ENCODE measurements around the gene COL5A3.

COL5A3 gene

GRCh38 chr19:10009714-10010224, 535 bp downstream of the COL5A3 start:
- H3K36me3 ChIP-seq (ENCODE audit: control insufficient read depth, low read depth, low read length), result no peaks in the 10 kb centered on the region
- H3K4me3 ChIP-seq (ENCODE audit: low read length), result no peak overlapping the region
- H3K27me3 ChIP-seq (ENCODE audit: control insufficient read depth, insufficient read depth, low read length), result peaks cover 59% of the 10 kb centered on the region
- H3K9ac ChIP-seq (ENCODE audit: low read length), result no peak overlapping the region
- H3K4me1 ChIP-seq (ENCODE audit: control insufficient read depth, low read depth, low read length), result peaks cover 10% of the 10 kb centered on the region
- H3K27ac ChIP-seq (ENCODE audit: low read length), result no peak overlapping the region
- no peaks in the 10 kb centered on the region for H3K9me3 ChIP-seq (ENCODE audit: control insufficient read depth, low read depth, low read length)

- Histone ChIP-seq H3K27ac (ENCODE audit: low read length) (no peak overlapping the region), H3K9ac (ENCODE audit: low read length) (no peak overlapping the region), H3K9me3 (ENCODE audit: control insufficient read depth, low read depth, low read length) (no peaks in the 10 kb centered on the region), H3K4me3 (ENCODE audit: low read length) (no peak overlapping the region), H3K36me3 (ENCODE audit: control insufficient read depth, low read depth, low read length) (no peaks in the 10 kb centered on the region), H3K4me1 (ENCODE audit: control insufficient read depth, low read depth, low read length) (peaks cover 10% of the 10 kb centered on the region), H3K27me3 (ENCODE audit: control insufficient read depth, insufficient read depth, low read length) (peaks cover 49% of the 10 kb centered on the region)
Measured at GRCh38 chr19:10008184-10008765, 2.0 kb downstream of the COL5A3 start.

- peaks cover 45% of the 10 kb centered on the region for H3K27me3 ChIP-seq (ENCODE audit: control insufficient read depth, insufficient read depth, low read length)
- no peak overlapping the region for H3K4me3 ChIP-seq (ENCODE audit: low read length)
- H3K27ac ChIP-seq (ENCODE audit: low read length), result no peak overlapping the region
Measured at GRCh38 chr19:10007371-10008183, 2.7 kb downstream of the COL5A3 start.

GRCh38 chr19:10006752-10007323, 3.5 kb downstream of the COL5A3 start:
- Histone ChIP-seq H3K27ac (ENCODE audit: low read length) (no peak overlapping the region), H3K4me3 (ENCODE audit: low read length) (no peak overlapping the region), H3K4me1 (ENCODE audit: control insufficient read depth, low read depth, low read length) (peaks cover 10% of the 10 kb centered on the region), H3K27me3 (ENCODE audit: control insufficient read depth, insufficient read depth, low read length) (peaks cover 38% of the 10 kb centered on the region), H3K9ac (ENCODE audit: low read length) (no peak overlapping the region), H3K9me3 (ENCODE audit: control insufficient read depth, low read depth, low read length) (no peaks in the 10 kb centered on the region), H3K36me3 (ENCODE audit: control insufficient read depth, low read depth, low read length) (no peaks in the 10 kb centered on the region)

More at GRCh38 chr19:10007371-10008183, 2.7 kb downstream of the COL5A3 start:
- no peak overlapping the region for H3K9ac ChIP-seq (ENCODE audit: low read length)
- H3K36me3 ChIP-seq (ENCODE audit: control insufficient read depth, low read depth, low read length), result no peaks in the 10 kb centered on the region
- H3K4me1 ChIP-seq (ENCODE audit: control insufficient read depth, low read depth, low read length), result peaks cover 10% of the 10 kb centered on the region
- H3K9me3 ChIP-seq (ENCODE audit: control insufficient read depth, low read depth, low read length), result no peaks in the 10 kb centered on the region

- Histone ChIP-seq H3K27ac (ENCODE audit: low read length) (no peak overlapping the region), H3K36me3 (ENCODE audit: control insufficient read depth, low read depth, low read length) (no peaks in the 10 kb centered on the region), H3K4me1 (ENCODE audit: control insufficient read depth, low read depth, low read length) (peaks cover 10% of the 10 kb centered on the region), H3K4me3 (ENCODE audit: low read length) (no peak overlapping the region), H3K27me3 (ENCODE audit: control insufficient read depth, insufficient read depth, low read length) (peaks cover 33% of the 10 kb centered on the region), H3K9me3 (ENCODE audit: control insufficient read depth, low read depth, low read length) (no peaks in the 10 kb centered on the region), H3K9ac (ENCODE audit: low read length) (no peak overlapping the region)
Measured at GRCh38 chr19:10006335-10006708, 4.0 kb downstream of the COL5A3 start.

- Histone ChIP-seq H3K27ac (ENCODE audit: low read length) (no peak overlapping the region), H3K4me1 (ENCODE audit: control insufficient read depth, low read depth, low read length) (peaks cover 10% of the 10 kb centered on the region), H3K27me3 (ENCODE audit: control insufficient read depth, insufficient read depth, low read length) (peaks cover 27% of the 10 kb centered on the region), H3K36me3 (ENCODE audit: control insufficient read depth, low read depth, low read length) (no peaks in the 10 kb centered on the region), H3K4me3 (ENCODE audit: low read length) (no peak overlapping the region), H3K9ac (ENCODE audit: low read length) (no peak overlapping the region), H3K9me3 (ENCODE audit: control insufficient read depth, low read depth, low read length) (no peaks in the 10 kb centered on the region)
Measured at GRCh38 chr19:10005632-10006334, 4.5 kb downstream of the COL5A3 start.

- Histone ChIP-seq H3K27ac (ENCODE audit: low read length) (no peak overlapping the region), H3K9me3 (ENCODE audit: control insufficient read depth, low read depth, low read length) (no peaks in the 10 kb centered on the region), H3K9ac (ENCODE audit: low read length) (no peak overlapping the region), H3K4me3 (ENCODE audit: low read length) (no peak overlapping the region), H3K4me1 (ENCODE audit: control insufficient read depth, low read depth, low read length) (peaks cover 10% of the 10 kb centered on the region), H3K27me3 (ENCODE audit: control insufficient read depth, insufficient read depth, low read length) (peaks cover 20% of the 10 kb centered on the region), H3K36me3 (ENCODE audit: control insufficient read depth, low read depth, low read length) (no peaks in the 10 kb centered on the region)
Measured at GRCh38 chr19:10004617-10005016, 5.7 kb downstream of the COL5A3 start.

- Histone ChIP-seq H3K27ac (ENCODE audit: low read length) (no peak overlapping the region), H3K27me3 (ENCODE audit: control insufficient read depth, insufficient read depth, low read length) (peaks cover 10% of the 10 kb centered on the region), H3K4me3 (ENCODE audit: low read length) (no peak overlapping the region), H3K9me3 (ENCODE audit: control insufficient read depth, low read depth, low read length) (no peaks in the 10 kb centered on the region), H3K4me1 (ENCODE audit: control insufficient read depth, low read depth, low read length) (peaks cover 3% of the 10 kb centered on the region), H3K36me3 (ENCODE audit: control insufficient read depth, low read depth, low read length) (no peaks in the 10 kb centered on the region), H3K9ac (ENCODE audit: low read length) (no peak overlapping the region)
Measured at GRCh38 chr19:10003271-10003670, 7.0 kb downstream of the COL5A3 start.

- no peak overlapping the region for H3K9ac ChIP-seq (ENCODE audit: low read length)
- H3K27ac ChIP-seq (ENCODE audit: low read length), result no peak overlapping the region
- H3K4me3 ChIP-seq (ENCODE audit: low read length), result no peak overlapping the region
Measured at GRCh38 chr19:10001899-10002298, 8.4 kb downstream of the COL5A3 start.

GRCh38 chr19:10000171-10000826, 10.0 kb downstream of the COL5A3 start:
- Histone ChIP-seq H3K4me1 (ENCODE audit: control insufficient read depth, low read depth, low read length) (peaks cover 3% of the 10 kb centered on the region), H3K27ac (ENCODE audit: low read length) (no peak overlapping the region), H3K36me3 (ENCODE audit: control insufficient read depth, low read depth, low read length) (no peaks in the 10 kb centered on the region), H3K9ac (ENCODE audit: low read length) (no peak overlapping the region), H3K4me3 (ENCODE audit: low read length) (no peak overlapping the region), H3K9me3 (ENCODE audit: control insufficient read depth, low read depth, low read length) (no peaks in the 10 kb centered on the region), H3K27me3 (ENCODE audit: control insufficient read depth, insufficient read depth, low read length) (peaks cover 5% of the 10 kb centered on the region)

More at GRCh38 chr19:10001899-10002298, 8.4 kb downstream of the COL5A3 start:
- Histone ChIP-seq H3K36me3 (ENCODE audit: control insufficient read depth, low read depth, low read length) (no peaks in the 10 kb centered on the region), H3K9me3 (ENCODE audit: control insufficient read depth, low read depth, low read length) (no peaks in the 10 kb centered on the region), H3K27me3 (ENCODE audit: control insufficient read depth, insufficient read depth, low read length) (peaks cover 5% of the 10 kb centered on the region), H3K4me1 (ENCODE audit: control insufficient read depth, low read depth, low read length) (peaks cover 3% of the 10 kb centered on the region)

- H3K4me1 ChIP-seq (ENCODE audit: control insufficient read depth, low read depth, low read length), result peaks cover 3% of the 10 kb centered on the region
- H3K9ac ChIP-seq (ENCODE audit: low read length), result no peak overlapping the region
- no peaks in the 10 kb centered on the region for H3K36me3 ChIP-seq (ENCODE audit: control insufficient read depth, low read depth, low read length)
- peaks cover 5% of the 10 kb centered on the region for H3K27me3 ChIP-seq (ENCODE audit: control insufficient read depth, insufficient read depth, low read length)
- no peaks in the 10 kb centered on the region for H3K9me3 ChIP-seq (ENCODE audit: control insufficient read depth, low read depth, low read length)
- no peak overlapping the region for H3K27ac ChIP-seq (ENCODE audit: low read length)
- H3K4me3 ChIP-seq (ENCODE audit: low read length), result no peak overlapping the region
Measured at GRCh38 chr19:9996541-9996940, 13.8 kb downstream of the COL5A3 start.
